Measurements from ENCODE around the gene OR4D11.
"Not testable (repeated sequence)": the region's sequence is repeated elsewhere in the genome, so short reads cannot be mapped to it uniquely, and the experiment has no call there.

Gene OR4D11

DNA sequence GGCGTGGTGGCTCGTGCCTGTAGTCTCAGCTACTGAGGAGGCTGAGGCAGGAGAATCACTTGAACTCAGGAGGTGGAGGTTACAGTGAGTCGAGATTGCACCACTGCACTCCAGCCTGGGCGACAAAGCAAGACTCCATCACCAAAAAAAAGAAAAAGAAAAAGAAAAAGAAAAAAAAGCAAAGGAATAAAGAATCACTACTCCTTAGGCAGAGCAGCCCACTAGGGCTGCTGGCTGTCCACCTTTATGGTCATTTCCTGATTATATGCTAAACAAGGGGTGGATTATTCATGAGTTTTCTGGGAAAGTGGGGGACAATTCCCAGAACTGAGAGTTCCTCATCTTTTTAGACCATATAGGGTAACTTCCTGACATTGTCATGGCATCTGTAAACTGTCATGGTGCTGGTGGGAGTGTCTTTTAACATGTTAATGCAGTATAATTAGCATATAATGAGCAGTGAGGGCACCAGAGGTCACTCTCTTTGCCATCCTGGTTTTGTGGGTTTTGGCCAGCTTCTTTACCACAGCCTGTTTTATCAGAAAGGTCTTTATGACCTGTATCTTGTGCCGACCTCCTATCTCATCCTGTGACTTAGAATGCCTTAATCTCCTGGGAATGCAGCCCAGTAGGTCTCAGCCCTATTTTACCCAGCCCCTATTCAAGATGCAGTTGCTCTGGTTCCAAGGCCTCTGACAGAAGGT is 44.4 kb downstream of the OR4D11 start:
- not testable (repeated sequence) for DNase-seq (ENCODE audit: low spot score); FAIRE-seq

DNA sequence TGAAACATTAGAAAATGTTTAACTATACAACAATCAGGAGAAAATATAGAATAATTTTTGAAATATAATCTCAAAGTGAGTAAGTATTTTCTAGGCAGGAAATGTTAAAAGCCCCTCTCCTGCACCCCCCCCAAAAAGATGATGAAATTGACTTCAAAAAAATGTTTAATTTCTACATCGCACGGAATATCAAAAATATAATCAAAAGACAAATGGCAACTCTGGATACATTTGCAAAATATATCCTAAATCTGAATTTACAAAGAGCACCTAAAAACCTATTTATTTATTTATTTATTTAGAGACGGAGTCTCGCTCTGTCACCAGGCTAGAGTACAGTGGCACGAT is 44.9 kb downstream of the OR4D11 start:
- no peak for DNase-seq (ENCODE audit: low spot score)
- FAIRE-seq = no peak

DNA sequence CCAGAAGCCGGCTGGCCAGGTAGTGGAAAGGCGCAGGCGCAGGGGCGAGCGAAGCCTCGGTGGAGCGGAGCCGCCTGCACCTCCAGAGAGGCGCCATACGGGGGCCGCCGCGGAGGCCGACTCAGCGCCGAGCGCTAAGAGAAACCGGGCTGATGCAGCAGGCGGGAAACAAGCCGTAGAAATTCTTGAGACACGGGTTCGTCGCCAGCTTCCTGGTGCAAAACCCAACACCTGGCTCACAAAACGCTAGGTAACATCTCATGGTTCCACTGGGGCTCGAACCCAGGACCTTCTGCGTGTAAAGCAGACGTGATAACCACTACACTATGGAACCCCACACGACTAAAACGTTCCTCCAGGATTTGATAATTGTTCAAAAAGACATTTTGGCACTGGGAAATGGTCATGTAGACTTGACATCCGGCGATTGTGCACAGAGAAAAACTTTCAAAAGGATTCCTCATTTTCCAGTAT is 47.0 kb downstream of the OR4D11 start:
- DNase-seq (ENCODE audit: low spot score) (peak; percentile 97), FAIRE-seq (peak; percentile 55)

DNA sequence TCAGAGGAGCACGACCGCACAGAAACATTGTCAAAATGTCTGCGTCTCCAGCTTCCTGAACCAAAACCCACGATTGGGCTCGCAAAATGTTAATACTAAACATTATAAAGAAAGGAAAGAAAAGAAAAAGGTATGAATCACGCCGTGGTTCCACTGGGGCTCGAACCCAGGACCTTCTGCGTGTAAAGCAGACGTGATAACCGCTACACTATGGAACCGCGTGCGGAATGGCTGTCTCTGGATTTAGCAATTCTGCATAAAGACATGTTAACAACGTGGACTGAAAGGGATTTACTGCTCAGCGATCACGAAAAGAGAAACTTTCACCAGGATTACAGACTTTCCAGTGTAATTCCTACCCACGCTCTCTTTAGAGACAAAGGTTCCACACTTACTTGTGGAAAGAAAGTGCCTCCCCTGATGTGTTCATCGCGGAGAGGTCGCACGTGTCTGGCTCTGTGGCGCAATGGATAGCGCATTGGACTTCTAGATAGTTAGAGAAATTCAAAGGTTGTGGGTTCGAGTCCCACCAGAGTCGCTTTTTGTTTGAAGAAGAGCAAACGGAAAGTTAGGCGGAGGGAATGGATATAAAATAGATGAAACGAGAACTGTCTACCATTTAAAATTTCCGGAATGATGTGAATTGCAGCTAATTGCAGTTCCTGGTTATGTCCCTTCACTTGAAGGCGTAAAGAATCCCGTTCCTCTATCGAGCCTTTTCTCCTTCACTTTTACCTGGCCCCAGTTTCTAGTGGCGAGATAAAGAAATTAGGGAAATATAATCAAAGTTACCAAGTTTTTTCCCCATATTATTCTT is 47.7 kb downstream of the OR4D11 start:
- no peak for FAIRE-seq
- DNase-seq (ENCODE audit: low spot score) = peak; percentile 94

DNA sequence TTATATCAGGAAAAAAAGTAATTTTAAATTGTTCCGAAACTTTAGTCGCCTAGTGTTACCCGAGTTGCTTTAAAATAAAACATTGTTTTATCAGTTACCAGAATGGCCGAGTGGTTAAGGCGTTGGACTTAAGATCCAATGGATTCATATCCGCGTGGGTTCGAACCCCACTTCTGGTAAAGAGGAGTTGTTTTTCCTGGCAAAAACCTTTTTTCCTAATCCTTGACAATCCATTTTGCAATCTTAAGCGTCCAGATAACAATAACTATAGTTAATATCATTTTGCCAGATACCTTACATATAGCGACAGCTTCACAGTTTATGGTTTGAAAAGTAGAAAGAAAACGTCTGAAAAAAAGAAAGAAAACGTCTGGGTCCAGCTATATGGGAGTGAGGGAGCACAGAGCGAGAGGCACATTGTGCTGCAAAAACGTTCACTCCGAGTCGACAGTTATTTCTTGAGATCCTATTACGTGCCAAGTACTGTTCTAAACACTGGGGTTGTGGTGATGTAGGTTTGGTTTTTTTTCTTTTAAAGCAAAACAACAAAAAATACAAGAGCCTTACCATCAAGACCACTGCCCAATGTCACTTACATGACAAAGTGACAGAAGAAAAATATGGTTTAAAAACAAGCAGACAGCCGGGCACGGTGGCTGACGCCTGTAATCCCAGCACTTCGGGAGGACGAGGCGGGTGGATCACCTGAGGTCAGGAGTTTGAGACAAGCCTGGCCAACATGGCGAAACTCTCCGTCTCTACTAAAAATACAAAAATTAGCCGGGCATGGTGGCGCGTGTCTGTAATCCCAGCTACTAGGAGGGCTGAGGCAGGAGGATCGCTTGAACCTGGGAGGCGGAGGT is 48.5 kb downstream of the OR4D11 start:
- FAIRE-seq (no peak), DNase-seq (ENCODE audit: low spot score) (peak; percentile 64)

DNA sequence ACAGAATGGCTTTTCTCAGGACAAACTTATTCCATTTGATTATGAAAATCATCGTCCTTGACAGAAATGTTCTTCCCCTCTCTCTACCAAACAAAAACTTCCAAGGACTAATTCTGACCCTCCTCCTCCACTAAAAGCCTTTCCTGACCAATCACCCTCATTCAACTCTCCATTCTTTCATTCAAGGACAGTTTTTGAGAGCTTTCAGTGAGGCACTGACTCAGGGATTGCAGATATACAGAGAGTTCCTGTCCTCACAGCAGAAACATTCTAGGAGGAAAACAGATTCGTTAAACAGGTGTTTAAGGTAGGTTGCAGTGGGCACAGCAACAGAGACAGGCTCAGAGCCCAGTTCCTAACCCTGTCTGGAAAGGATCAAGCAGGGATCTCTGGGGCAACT is 49.5 kb downstream of the OR4D11 start:
- FAIRE-seq = no peak

DNA sequence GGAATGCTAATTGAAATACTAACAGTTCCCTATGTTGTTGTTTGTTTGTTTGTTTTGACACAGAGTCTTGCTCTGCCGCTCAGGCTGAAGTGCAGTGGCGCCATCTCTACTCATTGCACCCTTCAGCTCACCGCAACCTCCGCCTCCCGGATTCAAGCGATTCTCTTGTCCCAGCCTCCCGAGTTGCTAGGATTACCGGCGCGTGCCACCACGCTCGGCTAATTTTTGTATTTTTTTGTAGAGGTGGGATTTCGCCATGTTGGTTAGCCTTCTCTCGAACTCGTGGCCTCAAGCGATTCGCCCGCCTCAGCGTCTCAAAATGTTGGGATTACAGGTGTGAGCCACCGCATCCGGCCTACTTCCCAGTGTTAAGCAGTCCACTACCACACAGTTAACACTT is 49.9 kb downstream of the OR4D11 start:
- DNase-seq (ENCODE audit: low spot score) (no peak), FAIRE-seq (no peak)

More for the DNA sequence above, 49.5 kb downstream of the OR4D11 start:
- DNase-seq (ENCODE audit: low spot score) = no peak

Measured in RCC 7860 (cell line).